OCI-LY3 (cell line): ENCODE data around the gene IQGAP2.

Experiments used
- CTCF ChIP-seq: fragments of 200-600, 300-600 bp; sonication (generic); IDR thresholded peaks from 2 replicates; pipeline ENCODE4 v1.5.1; 2014; ENCODE audit warnings: antibody characterized with exemption, low read length, low read depth
- EZH2phosphoT487 ChIP-seq: fragments of 200-600 bp; shearing (Covaris generic); IDR thresholded peaks from 2 replicates; pipeline ENCODE4 v1.6.1; 2018; ENCODE audit warnings: antibody characterized with exemption, mixed run types, low read depth

- no peak for TF ChIP-seq CTCF
- TF ChIP-seq EZH2phosphoT487, result no peak
These were observed 260.5 kb downstream of the IQGAP2 start for GRCh38 chr5:76663573-76663972.
